Ovary (tissue), 3 donors: ENCODE results near the gene TMEM80.

Source experiments
- CTCF ChIP-seq, 3 donors: fragments of 450-650 bp in 2 of 3; fragments of 200-600 bp in 1 of 3; IDR thresholded peaks; one replicate each; pipeline versions ENCODE4 v1.5.1 to v1.8.0; 2016 to 2022; ENCODE audit warnings: antibody characterized with exemption in 3 of 3, mild to moderate bottlenecking in 1 of 3
- EP300 ChIP-seq: sonication (generic); formaldehyde crosslinking; IDR thresholded peaks from one replicate; pipeline ENCODE4 v1.6.1; 2017; ENCODE audit warnings: antibody characterized with exemption
- POLR2A ChIP-seq: fragments of 450-650 bp; IDR thresholded peaks from one replicate; pipeline ENCODE4 v1.6.1; 2017; ENCODE audit warnings: antibody characterized with exemption, mild to moderate bottlenecking, moderate library complexity
- donor health status: DM: no; HTN: no; CAD: no.

- TF ChIP-seq CTCF (IDR thresholded peaks at IDR 0.05) (no peak), POLR2A (no peak), EP300 (no peak)
Measured at GRCh38 chr11:733072-733471, 37.5 kb downstream of the TMEM80 start.
